ENCODE results near the gene MRPL51.

MRPL51 gene

GRCh38 chr12:6492838-6493496 is at the start of gene MRPL51:
Gene MRPL51 (minus strand): TSS chr12:6493262. CDS start chr12:6493136, 126 bp downstream.
- peak; percentile 87 for DNase-seq

GRCh38 chr12:6542209-6543009 is 49.3 kb upstream of the MRPL51 start:
- peak; percentile 41 for DNase-seq

- no peak for DNase-seq
These were observed 48.5 kb upstream of the MRPL51 start for GRCh38 chr12:6541371-6542165.

GRCh38 chr12:6540181-6540877 is 47.3 kb upstream of the MRPL51 start:
- peak; percentile 86 for DNase-seq

- DNase-seq = peak; percentile 6
These were observed 46.7 kb upstream of the MRPL51 start for GRCh38 chr12:6539707-6540134.

- DNase-seq = no peak
These were observed 46.2 kb upstream of the MRPL51 start for GRCh38 chr12:6539314-6539682.

GRCh38 chr12:6538420-6539313 is 45.6 kb upstream of the MRPL51 start:
- no peak for DNase-seq

GRCh38 chr12:6537580-6538419 is 44.7 kb upstream of the MRPL51 start:
- peak; percentile 45 for DNase-seq

- DNase-seq = no peak
These were observed 44.0 kb upstream of the MRPL51 start for GRCh38 chr12:6536894-6537579.

GRCh38 chr12:6535960-6536847 is 43.1 kb upstream of the MRPL51 start:
- no peak for DNase-seq

GRCh38 chr12:6535697-6535946 is 42.6 kb upstream of the MRPL51 start:
- no peak for DNase-seq

- peak; percentile 21 for DNase-seq
These were observed 42.1 kb upstream of the MRPL51 start for GRCh38 chr12:6534945-6535696.

- no peak for DNase-seq
These were observed 41.6 kb upstream of the MRPL51 start for GRCh38 chr12:6534695-6534944.

GRCh38 chr12:6533923-6534694 is 41.0 kb upstream of the MRPL51 start, which contains the start of gene GAPDH:
Gene GAPDH (plus strand): TSS chr12:6534517. CDS start chr12:6534833, 316 bp downstream.
- peak; percentile 96 for DNase-seq

- DNase-seq = no peak
These were observed 40.5 kb upstream of the MRPL51 start for GRCh38 chr12:6533653-6533922.

- peak; percentile 50 for DNase-seq
These were observed 40.0 kb upstream of the MRPL51 start for GRCh38 chr12:6532927-6533652.

- DNase-seq = peak; percentile 53
These were observed 39.2 kb upstream of the MRPL51 start for GRCh38 chr12:6532051-6532926.
